ENCODE results near the gene KLHL5.

DNA sequence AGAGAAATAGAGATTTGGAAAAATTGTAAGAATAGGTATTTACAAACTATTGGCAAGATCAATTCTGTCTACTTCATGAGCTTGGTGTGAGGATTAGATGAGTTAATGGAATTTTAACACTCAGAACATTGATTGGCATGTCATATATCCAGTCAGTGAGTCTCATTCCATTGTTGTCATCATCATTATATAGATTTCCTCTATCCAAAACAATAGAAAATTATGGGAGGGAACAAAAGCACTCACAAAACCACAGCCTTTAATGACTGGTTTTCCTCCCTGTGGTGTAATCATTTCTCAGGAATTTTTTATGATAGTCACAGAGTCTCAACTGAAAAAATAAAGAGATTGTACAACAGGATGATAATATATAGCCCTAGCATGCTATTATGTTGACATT lies 21.1 kb downstream of the KLHL5 start:
- TF ChIP-seq, protein P1, sequence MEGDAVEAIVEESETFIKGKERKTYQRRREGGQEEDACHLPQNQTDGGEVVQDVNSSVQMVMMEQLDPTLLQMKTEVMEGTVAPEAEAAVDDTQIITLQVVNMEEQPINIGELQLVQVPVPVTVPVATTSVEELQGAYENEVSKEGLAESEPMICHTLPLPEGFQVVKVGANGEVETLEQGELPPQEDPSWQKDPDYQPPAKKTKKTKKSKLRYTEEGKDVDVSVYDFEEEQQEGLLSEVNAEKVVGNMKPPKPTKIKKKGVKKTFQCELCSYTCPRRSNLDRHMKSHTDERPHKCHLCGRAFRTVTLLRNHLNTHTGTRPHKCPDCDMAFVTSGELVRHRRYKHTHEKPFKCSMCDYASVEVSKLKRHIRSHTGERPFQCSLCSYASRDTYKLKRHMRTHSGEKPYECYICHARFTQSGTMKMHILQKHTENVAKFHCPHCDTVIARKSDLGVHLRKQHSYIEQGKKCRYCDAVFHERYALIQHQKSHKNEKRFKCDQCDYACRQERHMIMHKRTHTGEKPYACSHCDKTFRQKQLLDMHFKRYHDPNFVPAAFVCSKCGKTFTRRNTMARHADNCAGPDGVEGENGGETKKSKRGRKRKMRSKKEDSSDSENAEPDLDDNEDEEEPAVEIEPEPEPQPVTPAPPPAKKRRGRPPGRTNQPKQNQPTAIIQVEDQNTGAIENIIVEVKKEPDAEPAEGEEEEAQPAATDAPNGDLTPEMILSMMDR (IDR thresholded peaks at IDR 0.05): no peak
- TF ChIP-seq ZFX (IDR thresholded peaks at IDR 0.05; ENCODE audit: borderline replicate concordance): no peak
